ENCODE results near the gene RAB3GAP2.

DNA sequence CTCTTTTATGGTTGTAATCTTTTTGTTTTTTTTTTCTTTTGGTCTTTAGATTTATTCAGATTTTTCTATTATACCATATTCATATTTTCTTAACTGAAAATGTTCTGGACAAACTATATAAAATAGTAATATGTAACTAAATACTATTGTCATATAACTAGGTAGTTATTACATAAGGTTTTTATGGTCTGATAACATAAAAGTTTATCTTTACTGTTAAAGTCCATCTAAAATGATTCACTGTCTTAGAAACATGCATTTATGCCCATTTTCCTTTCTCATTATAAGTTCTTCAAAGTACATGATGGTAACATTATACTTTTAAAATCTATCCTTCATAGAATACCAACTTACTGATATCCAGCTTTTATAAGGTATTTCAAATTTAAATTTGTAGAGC, 149.2 kb downstream of the RAB3GAP2 start:
- TF ChIP-seq, protein P1, sequence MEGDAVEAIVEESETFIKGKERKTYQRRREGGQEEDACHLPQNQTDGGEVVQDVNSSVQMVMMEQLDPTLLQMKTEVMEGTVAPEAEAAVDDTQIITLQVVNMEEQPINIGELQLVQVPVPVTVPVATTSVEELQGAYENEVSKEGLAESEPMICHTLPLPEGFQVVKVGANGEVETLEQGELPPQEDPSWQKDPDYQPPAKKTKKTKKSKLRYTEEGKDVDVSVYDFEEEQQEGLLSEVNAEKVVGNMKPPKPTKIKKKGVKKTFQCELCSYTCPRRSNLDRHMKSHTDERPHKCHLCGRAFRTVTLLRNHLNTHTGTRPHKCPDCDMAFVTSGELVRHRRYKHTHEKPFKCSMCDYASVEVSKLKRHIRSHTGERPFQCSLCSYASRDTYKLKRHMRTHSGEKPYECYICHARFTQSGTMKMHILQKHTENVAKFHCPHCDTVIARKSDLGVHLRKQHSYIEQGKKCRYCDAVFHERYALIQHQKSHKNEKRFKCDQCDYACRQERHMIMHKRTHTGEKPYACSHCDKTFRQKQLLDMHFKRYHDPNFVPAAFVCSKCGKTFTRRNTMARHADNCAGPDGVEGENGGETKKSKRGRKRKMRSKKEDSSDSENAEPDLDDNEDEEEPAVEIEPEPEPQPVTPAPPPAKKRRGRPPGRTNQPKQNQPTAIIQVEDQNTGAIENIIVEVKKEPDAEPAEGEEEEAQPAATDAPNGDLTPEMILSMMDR (IDR thresholded peaks at IDR 0.05) = no peak
- TF ChIP-seq POLR2A (IDR thresholded peaks at IDR 0.05) (no peak), EP300 (IDR thresholded peaks at IDR 0.05) (no peak)

Data from ovary (tissue), 3 donors.